Fibroblast of lung (primary cell): ENCODE measurements around the gene CCDC8. TPM values are rescaled to one million over a fixed set of nuclear protein-coding genes. Genes with fewer than 3 reads are reported as not detected.

Source experiments
- DNase-seq, 2 donors: peaks; one replicate each; pipeline versions ENCODE4 v3.0.0 to v3.0.0-alpha.2; 2010; ENCODE audit warnings: low read depth in 2 of 2
- H2AFZ ChIP-seq: 2 replicates; pipeline ENCODE4 v1.5.1; 2012; ENCODE audit warnings: low read length, control low read depth, inconsistent platforms
- H3K27ac ChIP-seq: 2 replicates; pipeline ENCODE4 v1.5.1; 2011; ENCODE audit warnings: low read length, control low read depth; ENCODE audit not compliant: insufficient read depth
- H3K27me3 ChIP-seq: 2 replicates; pipeline ENCODE4 v1.5.1; 2011; ENCODE audit warnings: mild to moderate bottlenecking, low read length; ENCODE audit not compliant: control insufficient read depth, insufficient read depth
- H3K36me3 ChIP-seq: 2 replicates; pipeline ENCODE4 v1.5.1; 2011; ENCODE audit warnings: low read length; ENCODE audit not compliant: control insufficient read depth, insufficient read depth
- H3K4me1 ChIP-seq: 2 replicates; pipeline ENCODE4 v1.5.1; 2011; ENCODE audit warnings: low read length; ENCODE audit not compliant: control insufficient read depth, insufficient read depth; ENCODE audit errors: extremely low read depth
- H3K4me2 ChIP-seq: 2 replicates; pipeline ENCODE4 v1.5.1; 2011; ENCODE audit warnings: low read length, control low read depth; ENCODE audit not compliant: insufficient read depth; ENCODE audit errors: extremely low read depth
- H3K4me3 ChIP-seq, 4 experiments: fragments of 200-600 bp in 1 of 4; sonication (generic) in 1 of 4; replicated peaks in 1 of 4; 2 replicates each; pipeline ENCODE4 v1.5.1; 2011 to 2016; ENCODE audit warnings: low read length in 4 of 4, low read depth in 3 of 4, mild to moderate bottlenecking in 3 of 4, control low read depth in 2 of 4, inconsistent platforms in 1 of 4, mixed read lengths in 1 of 4; ENCODE audit not compliant: insufficient read depth in 1 of 4; ENCODE audit errors: control extremely low read depth in 1 of 4
- H3K79me2 ChIP-seq: 2 replicates; pipeline ENCODE4 v1.5.1; 2012; ENCODE audit warnings: mild to moderate bottlenecking, low read length, inconsistent platforms; ENCODE audit not compliant: control insufficient read depth, insufficient read depth
- H3K9ac ChIP-seq: 2 replicates; pipeline ENCODE4 v1.5.1; 2011; ENCODE audit warnings: mild to moderate bottlenecking, low read length, control low read depth; ENCODE audit not compliant: insufficient read depth
- H3K9me3 ChIP-seq: 2 replicates; pipeline ENCODE4 v1.5.1; 2012; ENCODE audit warnings: low read depth, low read length; ENCODE audit not compliant: control insufficient read depth, insufficient read depth
- H4K20me1 ChIP-seq: 2 replicates; pipeline ENCODE4 v1.5.1; 2011; ENCODE audit warnings: low read length; ENCODE audit not compliant: control insufficient read depth, insufficient read depth; ENCODE audit errors: extremely low read depth
- EZH2 ChIP-seq: IDR thresholded peaks from 2 replicates; pipeline ENCODE4 v1.5.1; 2012; ENCODE audit warnings: low read length, control low read depth, mild to moderate bottlenecking; ENCODE audit errors: missing control alignments
- polyA plus RNA-seq, 2 donors: library from polyadenylated mRNA; depleted of rRNA in 1 of 2; stranded (reverse) in 1 of 2; unstranded in 1 of 2; fragments of >200 nt; gene quantifications; 2 replicates each; pipeline ENCODE4 v1.2.1, GENCODE V29; 2011 to 2012; ENCODE audit warnings: missing spikeins in 1 of 2
- total RNA-seq: library from RNA; depleted of rRNA; stranded (reverse); fragments of >200 nt; gene quantifications from 2 replicates; pipeline ENCODE4 v1.2.1, GENCODE V29; 2014
- TF ChIP-seq, protein P1 (sequence below), 2 donors: IDR thresholded peaks in 1 of 2; conservative IDR thresholded peaks in 1 of 2; 1 replicate in 1 of 2; 2 replicates in 1 of 2; pipeline ENCODE4 v1.5.1; 2011 to 2012; ENCODE audit warnings: low read length in 2 of 2, control low read depth in 1 of 2, inconsistent platforms in 1 of 2, low read depth in 1 of 2, mild to moderate bottlenecking in 1 of 2

The CCDC8 gene
- total and polyA plus RNA-seq, 2 donors (not counting 1 experiment from before 2014, with no cell fraction given) = 1.9 to 13.4 TPM

DNA sequence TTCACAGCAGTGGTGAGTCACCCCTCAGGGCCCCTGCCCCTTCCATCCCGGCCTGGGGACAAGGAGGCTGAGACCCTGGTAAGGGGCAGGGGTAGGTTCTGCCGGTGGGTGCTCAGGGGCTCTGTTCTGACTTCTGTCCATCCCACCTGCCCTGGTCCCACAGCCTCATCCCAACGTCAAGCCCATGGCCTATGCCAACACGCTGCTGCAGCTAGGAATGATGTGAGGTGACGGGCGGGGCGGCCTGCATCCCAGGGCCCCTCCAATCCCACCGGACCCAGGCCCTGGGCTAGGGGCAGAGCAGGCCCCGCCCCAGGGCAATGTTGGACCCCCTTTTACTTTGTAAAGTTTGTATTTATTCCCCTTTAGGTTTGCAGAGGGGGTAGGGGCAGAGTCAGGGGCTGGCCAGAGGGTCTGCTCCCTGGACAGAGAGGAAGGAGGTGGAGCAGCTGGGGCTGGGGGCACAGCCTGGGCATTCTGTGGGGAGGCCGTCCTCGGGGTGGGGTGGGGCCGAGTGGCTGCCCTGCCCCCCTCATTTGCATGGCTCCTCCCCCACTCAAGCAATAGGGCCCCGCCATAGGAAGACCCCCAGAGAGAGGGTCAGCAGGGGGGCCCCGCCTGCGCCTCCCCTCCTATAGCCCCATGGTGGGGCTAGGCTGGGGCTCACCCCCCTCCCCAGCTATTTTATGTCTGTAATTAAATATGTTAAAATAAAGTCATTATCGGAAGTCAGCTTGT, 23.1 kb downstream of the CCDC8 start:
- Histone ChIP-seq H3K27ac (no peak overlapping the region), H3K27me3 (no peaks in the 10 kb centered on the region), H2AFZ (no peak overlapping the region), H3K36me3 (peaks cover 32% of the 10 kb centered on the region), H3K79me2 (no peaks in the 10 kb centered on the region), H3K4me2 (no peak overlapping the region), H3K4me3 (no peak overlapping the region), H3K4me1 (peaks cover 16% of the 10 kb centered on the region), H4K20me1 (no peaks in the 10 kb centered on the region), H3K9ac (no peak overlapping the region), H3K9me3 (no peaks in the 10 kb centered on the region)
- TF ChIP-seq, protein P1, sequence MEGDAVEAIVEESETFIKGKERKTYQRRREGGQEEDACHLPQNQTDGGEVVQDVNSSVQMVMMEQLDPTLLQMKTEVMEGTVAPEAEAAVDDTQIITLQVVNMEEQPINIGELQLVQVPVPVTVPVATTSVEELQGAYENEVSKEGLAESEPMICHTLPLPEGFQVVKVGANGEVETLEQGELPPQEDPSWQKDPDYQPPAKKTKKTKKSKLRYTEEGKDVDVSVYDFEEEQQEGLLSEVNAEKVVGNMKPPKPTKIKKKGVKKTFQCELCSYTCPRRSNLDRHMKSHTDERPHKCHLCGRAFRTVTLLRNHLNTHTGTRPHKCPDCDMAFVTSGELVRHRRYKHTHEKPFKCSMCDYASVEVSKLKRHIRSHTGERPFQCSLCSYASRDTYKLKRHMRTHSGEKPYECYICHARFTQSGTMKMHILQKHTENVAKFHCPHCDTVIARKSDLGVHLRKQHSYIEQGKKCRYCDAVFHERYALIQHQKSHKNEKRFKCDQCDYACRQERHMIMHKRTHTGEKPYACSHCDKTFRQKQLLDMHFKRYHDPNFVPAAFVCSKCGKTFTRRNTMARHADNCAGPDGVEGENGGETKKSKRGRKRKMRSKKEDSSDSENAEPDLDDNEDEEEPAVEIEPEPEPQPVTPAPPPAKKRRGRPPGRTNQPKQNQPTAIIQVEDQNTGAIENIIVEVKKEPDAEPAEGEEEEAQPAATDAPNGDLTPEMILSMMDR (conservative IDR thresholded peaks at IDR 0.05 in 1 of 2, IDR thresholded peaks at IDR 0.05 in 1 of 2; ENCODE audit: low read depth in 1 of 2, low read length in 2 of 2) = no peak
- no peak for TF ChIP-seq EZH2
- no peak for DNase-seq

- no peak for TF ChIP-seq EZH2
- TF ChIP-seq, protein P1 (conservative IDR thresholded peaks at IDR 0.05 in 1 of 2, IDR thresholded peaks at IDR 0.05 in 1 of 2; ENCODE audit: low read depth in 1 of 2, low read length in 2 of 2) = no peak
- Histone ChIP-seq H3K4me2 (no peak overlapping the region), H3K27ac (no peak overlapping the region), H3K9me3 (no peaks in the 10 kb centered on the region), H4K20me1 (no peaks in the 10 kb centered on the region), H2AFZ (no peak overlapping the region), H3K4me1 (peaks cover 16% of the 10 kb centered on the region), H3K79me2 (no peaks in the 10 kb centered on the region), H3K4me3 (no peak overlapping the region), H3K27me3 (no peaks in the 10 kb centered on the region), H3K9ac (no peak overlapping the region), H3K36me3 (peaks cover 34% of the 10 kb centered on the region)
- no peak for DNase-seq
These were observed 24.9 kb downstream of the CCDC8 start for GRCh38 chr19:46388311-46389095.

GRCh38 chr19:46387713-46388130, 25.6 kb downstream of the CCDC8 start:
- no peak overlapping the region for H3K9ac ChIP-seq

More at GRCh38 chr19:46387713-46388130, 25.6 kb downstream of the CCDC8 start:
- Histone ChIP-seq H3K9me3 (no peaks in the 10 kb centered on the region), H3K27me3 (no peaks in the 10 kb centered on the region), H3K36me3 (peaks cover 33% of the 10 kb centered on the region), H2AFZ (no peak overlapping the region), H4K20me1 (no peaks in the 10 kb centered on the region), H3K4me2 (no peak overlapping the region), H3K27ac (no peak overlapping the region), H3K79me2 (no peaks in the 10 kb centered on the region), H3K4me3 (no peak overlapping the region), H3K4me1 (peaks cover 9% of the 10 kb centered on the region)
- no peak for DNase-seq
- TF ChIP-seq, protein P1 (conservative IDR thresholded peaks at IDR 0.05 in 1 of 2, IDR thresholded peaks at IDR 0.05 in 1 of 2; ENCODE audit: low read depth in 1 of 2, low read length in 2 of 2) = no peak
- TF ChIP-seq EZH2 = no peak
